ENCODE data around the gene FAM110C.
"Not testable (repeated sequence)": the region's sequence is repeated elsewhere in the genome, so short reads cannot be mapped to it uniquely, and the experiment has no call there.

FAM110C gene

DNA sequence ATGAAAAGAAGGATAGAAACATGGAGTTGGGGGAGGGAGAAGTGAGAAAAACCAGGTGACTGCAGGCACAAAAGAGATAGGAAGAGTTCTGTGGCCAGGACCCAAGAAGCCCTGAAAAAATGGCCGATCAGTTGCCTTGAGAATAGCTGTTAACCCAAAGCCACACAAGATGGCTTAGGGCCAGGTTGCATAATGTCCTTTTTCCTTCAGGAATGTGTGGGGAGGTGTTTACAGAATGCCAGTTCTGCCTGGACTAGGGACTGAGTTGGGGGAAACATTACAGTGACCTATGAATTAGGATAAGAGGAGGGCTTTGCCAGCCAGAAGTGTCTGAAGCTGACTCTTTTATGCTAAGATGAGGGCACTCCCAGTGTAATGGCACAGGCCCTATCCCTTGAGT is 17.1 kb downstream of the FAM110C start:
- Histone ChIP-seq H3K4me3 (ENCODE audit: low read depth, low read length) (no peak overlapping the region), H3K36me3 (no peaks in the 10 kb centered on the region), H3K9me3 (ENCODE audit: severe bottlenecking) (no peaks in the 10 kb centered on the region), H3K27ac (no peak overlapping the region), H3K27me3 (ENCODE audit: insufficient read depth, low read depth, severe bottlenecking) (peaks cover 6% of the 10 kb centered on the region)
- no peak for DNase-seq
- TF ChIP-seq, protein P1, sequence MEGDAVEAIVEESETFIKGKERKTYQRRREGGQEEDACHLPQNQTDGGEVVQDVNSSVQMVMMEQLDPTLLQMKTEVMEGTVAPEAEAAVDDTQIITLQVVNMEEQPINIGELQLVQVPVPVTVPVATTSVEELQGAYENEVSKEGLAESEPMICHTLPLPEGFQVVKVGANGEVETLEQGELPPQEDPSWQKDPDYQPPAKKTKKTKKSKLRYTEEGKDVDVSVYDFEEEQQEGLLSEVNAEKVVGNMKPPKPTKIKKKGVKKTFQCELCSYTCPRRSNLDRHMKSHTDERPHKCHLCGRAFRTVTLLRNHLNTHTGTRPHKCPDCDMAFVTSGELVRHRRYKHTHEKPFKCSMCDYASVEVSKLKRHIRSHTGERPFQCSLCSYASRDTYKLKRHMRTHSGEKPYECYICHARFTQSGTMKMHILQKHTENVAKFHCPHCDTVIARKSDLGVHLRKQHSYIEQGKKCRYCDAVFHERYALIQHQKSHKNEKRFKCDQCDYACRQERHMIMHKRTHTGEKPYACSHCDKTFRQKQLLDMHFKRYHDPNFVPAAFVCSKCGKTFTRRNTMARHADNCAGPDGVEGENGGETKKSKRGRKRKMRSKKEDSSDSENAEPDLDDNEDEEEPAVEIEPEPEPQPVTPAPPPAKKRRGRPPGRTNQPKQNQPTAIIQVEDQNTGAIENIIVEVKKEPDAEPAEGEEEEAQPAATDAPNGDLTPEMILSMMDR (IDR thresholded peaks at IDR 0.05; ENCODE audit: low read depth, low read length): no peak

DNA sequence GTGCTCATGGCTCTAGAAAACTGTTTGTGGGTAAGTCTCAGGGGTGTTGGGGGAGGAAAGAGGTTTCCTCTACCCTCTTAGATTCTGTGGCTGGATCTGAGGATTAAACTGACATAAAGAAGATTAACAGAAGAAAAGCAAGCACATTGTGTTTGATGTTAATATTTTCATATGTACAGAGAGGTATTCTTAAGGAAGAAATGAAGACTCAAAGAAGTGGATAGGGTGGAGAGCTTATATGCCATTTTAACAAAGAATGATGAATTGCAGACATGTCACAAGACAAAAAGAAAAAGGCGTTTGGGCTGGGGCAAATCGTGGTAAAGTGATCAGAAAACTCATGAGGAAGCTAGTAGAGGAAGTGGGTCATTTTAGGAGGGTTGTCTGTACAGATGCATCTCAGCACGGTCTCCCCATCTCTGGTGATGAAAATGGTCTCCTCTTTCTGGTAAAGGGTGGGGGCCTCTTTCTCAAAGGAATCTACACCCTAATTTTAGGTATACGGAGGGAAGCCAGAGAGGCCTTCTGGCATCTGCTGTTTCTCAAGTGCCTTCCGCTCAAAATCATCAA is 17.8 kb downstream of the FAM110C start:
- TF ChIP-seq, protein P1 (IDR thresholded peaks at IDR 0.05; ENCODE audit: low read depth, low read length): no peak
- DNase-seq: no peak
- H3K36me3 ChIP-seq: no peaks in the 10 kb centered on the region

DNA sequence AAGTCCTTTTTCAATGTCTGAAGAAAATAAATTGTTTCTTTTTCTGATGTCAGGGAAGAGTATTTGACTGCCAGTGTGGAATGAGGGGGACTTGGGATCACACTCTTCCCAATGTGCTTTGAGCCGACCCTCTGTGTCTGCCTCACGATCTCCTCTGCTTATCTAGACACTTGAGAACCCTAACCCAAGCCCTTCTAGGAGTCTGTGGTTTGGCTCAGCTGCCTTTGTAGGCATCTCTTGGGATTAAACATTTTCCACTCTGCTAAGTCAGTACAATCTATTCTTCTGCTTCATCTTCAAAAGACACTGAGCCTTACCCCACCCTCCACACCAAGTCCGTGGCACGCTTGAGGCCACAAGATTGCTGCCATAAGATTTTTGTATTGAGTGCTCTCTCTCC is 19.4 kb downstream of the FAM110C start:
- TF ChIP-seq, protein P1 (IDR thresholded peaks at IDR 0.05; ENCODE audit: low read depth, low read length): no peak
- Histone ChIP-seq H3K9me3 (ENCODE audit: severe bottlenecking) (no peaks in the 10 kb centered on the region), H3K27ac (no peak overlapping the region), H3K36me3 (no peaks in the 10 kb centered on the region), H3K27me3 (ENCODE audit: insufficient read depth, low read depth, severe bottlenecking) (no peaks in the 10 kb centered on the region), H3K4me3 (ENCODE audit: low read depth, low read length) (no peak overlapping the region)
- no peak for DNase-seq

More for the DNA sequence above, 17.8 kb downstream of the FAM110C start:
- no peaks in the 10 kb centered on the region for H3K9me3 ChIP-seq (ENCODE audit: severe bottlenecking)
- no peak overlapping the region for H3K27ac ChIP-seq
- H3K27me3 ChIP-seq (ENCODE audit: insufficient read depth, low read depth, severe bottlenecking): peaks cover 4% of the 10 kb centered on the region
- H3K4me3 ChIP-seq (ENCODE audit: low read depth, low read length): no peak overlapping the region

DNA sequence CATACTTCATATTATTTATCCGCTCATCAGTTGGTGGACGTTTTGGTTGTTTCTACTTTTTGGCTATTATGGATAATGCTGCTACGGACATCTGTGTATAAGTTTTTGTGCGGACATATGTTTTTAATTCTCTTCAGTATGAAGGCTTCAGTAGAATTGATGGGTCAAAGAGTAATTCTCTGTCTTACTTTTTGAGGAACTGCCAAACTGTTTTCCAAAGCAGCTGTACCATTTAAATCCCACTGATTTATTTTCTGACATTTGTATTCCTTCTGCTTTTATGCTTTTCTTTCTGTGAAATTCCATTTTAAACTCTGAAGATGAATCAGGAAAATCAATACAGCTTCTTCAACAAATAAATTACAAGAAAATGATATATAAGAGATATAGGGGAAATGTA is 20.8 kb downstream of the FAM110C start:
- TF ChIP-seq, protein P1 (IDR thresholded peaks at IDR 0.05; ENCODE audit: low read depth, low read length): no peak
- Histone ChIP-seq H3K27ac (no peak overlapping the region), H3K9me3 (ENCODE audit: severe bottlenecking) (no peaks in the 10 kb centered on the region), H3K36me3 (no peaks in the 10 kb centered on the region), H3K27me3 (ENCODE audit: insufficient read depth, low read depth, severe bottlenecking) (no peaks in the 10 kb centered on the region), H3K4me3 (ENCODE audit: low read depth, low read length) (no peak overlapping the region)
- no peak for DNase-seq

DNA sequence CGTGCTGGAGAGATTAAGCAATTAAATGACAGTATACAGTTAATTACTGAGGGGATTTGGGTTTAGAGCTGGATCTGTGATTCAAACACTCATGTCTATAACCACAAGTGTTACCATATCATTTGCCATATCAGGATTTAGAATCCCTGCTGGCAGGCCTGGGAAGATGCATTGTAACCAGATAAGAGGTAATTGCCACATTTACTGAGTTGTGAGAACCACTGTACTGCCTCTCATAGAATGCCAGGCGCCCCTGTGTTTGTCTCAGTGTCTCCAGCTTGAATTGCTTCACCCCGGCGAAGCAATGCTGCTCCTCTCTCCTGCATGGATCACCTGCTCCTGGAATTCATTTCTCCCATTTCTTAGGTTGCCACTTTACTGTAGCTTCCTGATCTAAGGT is 21.7 kb downstream of the FAM110C start:
- DNase-seq; H3K27me3 ChIP-seq (ENCODE audit: insufficient read depth, low read depth, severe bottlenecking); H3K9me3 ChIP-seq (ENCODE audit: severe bottlenecking); H3K27ac ChIP-seq; H3K4me3 ChIP-seq (ENCODE audit: low read depth, low read length); H3K36me3 ChIP-seq: not testable (repeated sequence)

DNA sequence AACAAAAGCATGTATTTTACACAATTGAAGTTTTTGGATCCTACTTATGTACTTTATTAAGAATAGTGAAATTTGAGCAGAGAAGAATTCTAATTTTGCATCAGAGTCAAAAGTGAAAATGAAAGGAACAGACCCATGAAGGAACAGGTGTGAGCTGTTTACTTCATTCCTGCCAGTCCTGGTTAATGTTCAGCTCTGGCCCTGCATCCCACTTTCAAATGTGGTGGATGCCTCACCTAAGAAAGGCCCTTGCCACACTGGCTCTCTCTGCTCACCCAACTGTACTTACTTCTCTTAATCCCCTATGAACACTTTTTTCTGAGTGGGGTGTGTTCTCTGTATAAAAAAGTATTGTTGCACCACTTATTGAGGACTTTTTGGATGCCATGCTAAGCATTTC is 22.2 kb downstream of the FAM110C start:
- Histone ChIP-seq H3K4me3 (ENCODE audit: low read depth, low read length) (no peak overlapping the region), H3K27me3 (ENCODE audit: insufficient read depth, low read depth, severe bottlenecking) (no peaks in the 10 kb centered on the region), H3K27ac (no peak overlapping the region), H3K36me3 (no peaks in the 10 kb centered on the region), H3K9me3 (ENCODE audit: severe bottlenecking) (no peaks in the 10 kb centered on the region)
- TF ChIP-seq, protein P1 (IDR thresholded peaks at IDR 0.05; ENCODE audit: low read depth, low read length): no peak
- DNase-seq: no peak
